ENCODE measurements around the gene GLIS2.

The GLIS2 gene

GRCh38 chr16:4370570-4371356 is 54.9 kb downstream of the GLIS2 start:
- peak overlapping the region; percentile 34 for H3K27ac ChIP-seq
- H3K36me3 ChIP-seq (ENCODE audit: control insufficient read depth, insufficient read depth, low read length), result no peaks in the 10 kb centered on the region
- H2AFZ ChIP-seq, result no peak overlapping the region
- H3K9me3 ChIP-seq (ENCODE audit: control insufficient read depth, low read length), result no peaks in the 10 kb centered on the region
- H3K4me2 ChIP-seq (ENCODE audit: low read length), result no peak overlapping the region
- no peak overlapping the region for H3K9ac ChIP-seq
- H3K4me1 ChIP-seq, result peaks cover 19% of the 10 kb centered on the region
- H3K79me2 ChIP-seq, result peaks cover 12% of the 10 kb centered on the region
- H3K4me3 ChIP-seq (ENCODE audit: low read depth, low read length), result no peak overlapping the region
- H3K27me3 ChIP-seq (ENCODE audit: control insufficient read depth, insufficient read depth, low read length), result no peaks in the 10 kb centered on the region
- TF ChIP-seq CTCF (IDR thresholded peaks at IDR 0.05), result no peak

- Histone ChIP-seq H3K9me3 (ENCODE audit: control insufficient read depth, low read length) (no peaks in the 10 kb centered on the region), H3K4me2 (ENCODE audit: low read length) (peak within 1 kb of the TSS; percentile 59), H3K79me2 (peaks cover 12% of the 10 kb centered on the region), H2AFZ (peak within 1 kb of the TSS; percentile 74), H3K27me3 (ENCODE audit: control insufficient read depth, insufficient read depth, low read length) (no peaks in the 10 kb centered on the region), H3K36me3 (ENCODE audit: control insufficient read depth, insufficient read depth, low read length) (no peaks in the 10 kb centered on the region), H3K27ac (peak within 1 kb of the TSS; percentile 34), H3K9ac (no peak within 1 kb of the TSS), H3K4me1 (peaks cover 27% of the 10 kb centered on the region), H3K4me3 (ENCODE audit: low read depth, low read length) (peak within 1 kb of the TSS; percentile 17)
- TF ChIP-seq CTCF (IDR thresholded peaks at IDR 0.05), result no peak
These were observed 55.6 kb downstream of the GLIS2 start, which contains the start of gene VASN for GRCh38 chr16:4371357-4372000. Gene VASN (plus strand): TSS chr16:4371848. CDS start chr16:4380878, 9,030 bp downstream.

DNA sequence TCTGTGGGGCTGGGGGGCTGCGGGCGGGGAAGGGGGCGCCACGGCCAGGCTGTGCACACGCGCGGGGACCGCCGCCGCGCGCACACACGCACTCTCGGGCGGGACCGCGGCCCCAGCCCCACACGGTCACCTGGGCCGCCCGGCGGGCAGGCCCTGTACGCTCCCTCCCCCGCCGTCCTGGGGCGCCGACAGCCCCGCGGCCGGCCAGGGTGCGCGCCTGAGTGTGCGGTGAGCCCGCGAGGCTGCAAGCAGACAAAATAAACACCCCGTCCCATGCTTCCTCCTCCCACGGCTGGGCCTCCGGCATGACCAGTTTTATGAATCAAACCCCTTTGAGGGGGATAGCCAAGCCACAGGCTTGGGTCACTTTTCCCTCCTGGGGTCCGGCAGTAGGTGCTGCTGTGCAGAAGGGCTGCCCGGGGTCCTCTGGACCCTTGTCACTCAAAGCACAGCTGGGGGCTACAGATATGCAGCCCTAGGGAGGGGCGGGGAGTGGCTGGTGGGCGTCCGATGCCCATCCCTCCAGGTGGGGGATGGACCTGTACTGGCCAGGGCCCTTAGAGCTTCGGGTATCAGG is 56.2 kb downstream of the GLIS2 start:
- Histone ChIP-seq H3K27ac (no peak overlapping the region), H3K27me3 (ENCODE audit: control insufficient read depth, insufficient read depth, low read length) (no peaks in the 10 kb centered on the region), H3K9me3 (ENCODE audit: control insufficient read depth, low read length) (no peaks in the 10 kb centered on the region), H3K9ac (no peak overlapping the region), H3K36me3 (ENCODE audit: control insufficient read depth, insufficient read depth, low read length) (no peaks in the 10 kb centered on the region), H3K79me2 (peaks cover 8% of the 10 kb centered on the region), H3K4me3 (ENCODE audit: low read depth, low read length) (peak overlapping the region; percentile 17), H3K4me2 (ENCODE audit: low read length) (peak overlapping the region; percentile 59), H2AFZ (peak overlapping the region; percentile 74), H3K4me1 (peaks cover 27% of the 10 kb centered on the region)
- TF ChIP-seq CTCF (IDR thresholded peaks at IDR 0.05), result no peak

- no peak for TF ChIP-seq CTCF (IDR thresholded peaks at IDR 0.05)
- no peaks in the 10 kb centered on the region for H3K9me3 ChIP-seq (ENCODE audit: control insufficient read depth, low read length)
- no peaks in the 10 kb centered on the region for H3K27me3 ChIP-seq (ENCODE audit: control insufficient read depth, insufficient read depth, low read length)
- peak overlapping the region; percentile 45 for H3K27ac ChIP-seq
- peaks cover 27% of the 10 kb centered on the region for H3K4me1 ChIP-seq
- H3K4me3 ChIP-seq (ENCODE audit: low read depth, low read length), result peak overlapping the region; percentile 17
- no peak overlapping the region for H2AFZ ChIP-seq
- H3K79me2 ChIP-seq, result peaks cover 3% of the 10 kb centered on the region
- peak overlapping the region; percentile 59 for H3K4me2 ChIP-seq (ENCODE audit: low read length)
- no peaks in the 10 kb centered on the region for H3K36me3 ChIP-seq (ENCODE audit: control insufficient read depth, insufficient read depth, low read length)
- no peak overlapping the region for H3K9ac ChIP-seq
These were observed 56.9 kb downstream of the GLIS2 start for GRCh38 chr16:4372578-4373355.
